HepG2 (cell line): ENCODE data around the gene TMEM86B. TPM values are rescaled to one million over a fixed set of nuclear protein-coding genes. Genes with fewer than 3 reads are reported as not detected.

Experiments used
- AHR ChIP-seq: IDR thresholded peaks from 2 replicates; pipeline ENCODE4 v1.6.1; 2018; ENCODE audit warnings: missing genetic modification reagents, missing compliant biosample characterization
- CC2D1A ChIP-seq: sonication (generic); formaldehyde crosslinking; IDR thresholded peaks from 2 replicates; pipeline ENCODE4 v1.8.1; 2023; ENCODE audit warnings: mild to moderate bottlenecking, missing genetic modification reagents
- CCDC6 ChIP-seq: sonication (generic); formaldehyde crosslinking; IDR thresholded peaks from 2 replicates; pipeline ENCODE4 v1.8.1; 2022; ENCODE audit warnings: mild to moderate bottlenecking, missing genetic modification reagents, moderate library complexity
- GATA4 ChIP-seq: sonication (generic); IDR thresholded peaks from 2 replicates; pipeline ENCODE4 v1.6.1; 2016; ENCODE audit warnings: antibody characterized with exemption, low read depth, borderline replicate concordance
- NFYB ChIP-seq: sonication (generic); formaldehyde crosslinking; IDR thresholded peaks from 2 replicates; pipeline ENCODE4 v1.4.0; 2020; ENCODE audit warnings: missing genetic modification reagents
- PHF5A ChIP-seq: IDR thresholded peaks from one replicate; pipeline ENCODE4 v1.6.1; 2018; ENCODE audit warnings: low read depth, missing genetic modification reagents; ENCODE audit not compliant: unreplicated experiment
- RBFOX2 ChIP-seq: fragments of 200-400 bp; formaldehyde crosslinking; IDR thresholded peaks from 2 replicates; pipeline ENCODE4 v1.6.1; 2017; ENCODE audit warnings: low read depth, mild to moderate bottlenecking, low read length
- REPIN1 ChIP-seq: sonication (generic); formaldehyde crosslinking; IDR thresholded peaks from 2 replicates; pipeline ENCODE4 v1.8.0; 2022; ENCODE audit warnings: missing genetic modification reagents, low read depth, mild to moderate bottlenecking, borderline replicate concordance
- YEATS2 ChIP-seq: sonication (generic); formaldehyde crosslinking; IDR thresholded peaks from 2 replicates; pipeline ENCODE4 v1.4.0; 2020; ENCODE audit warnings: missing genetic modification reagents, borderline replicate concordance
- ZBTB20 ChIP-seq: sonication (generic); formaldehyde crosslinking; IDR thresholded peaks from 2 replicates; pipeline ENCODE4 v1.8.1; 2023; ENCODE audit warnings: missing genetic modification reagents, low read depth, mild to moderate bottlenecking, borderline replicate concordance
- ZNF207 ChIP-seq: fragments of 450-650 bp; IDR thresholded peaks from 2 replicates; pipeline ENCODE4 v1.6.1; 2016; ENCODE audit warnings: antibody characterized with exemption, borderline replicate concordance
- ZNF746 ChIP-seq: sonication (generic); formaldehyde crosslinking; IDR thresholded peaks from 2 replicates; pipeline ENCODE4 v1.8.0; 2022; ENCODE audit warnings: mild to moderate bottlenecking, missing genetic modification reagents
- polyA plus RNA-seq, 8 experiments: library from polyadenylated mRNA; depleted of rRNA in 3 of 8; stranded (reverse) in 7 of 8; unstranded in 1 of 8; fragments of >200 nt; fragmentation: Illumina TruSeq in 4 of 8; extraction: Trizol in 4 of 8; gene quantifications; 2 replicates each; pipeline versions ENCODE4 v1.2.1 to v1.2.3, GENCODE V29; 2011 to 2016; ENCODE audit warnings: low read depth in 4 of 8, missing spikeins in 1 of 8, mixed read lengths in 1 of 8; ENCODE audit not compliant: insufficient read depth in 1 of 8
- total RNA-seq, 5 experiments: library from RNA; depleted of rRNA; stranded (reverse); fragments of >200 nt; fragmentation: Illumina TruSeq; extraction: Trizol; gene quantifications; 2 replicates each; pipeline ENCODE4 v1.2.3, GENCODE V29; 2016; ENCODE audit warnings: low read depth in 1 of 5
- TF ChIP-seq, protein P1 (sequence below): IDR thresholded peaks from 2 replicates; pipeline ENCODE4 v1.6.1; 2016
- TF ChIP-seq, protein P2 (sequence below): IDR thresholded peaks from 2 replicates; pipeline ENCODE4 v1.6.1; 2016; ENCODE audit warnings: control low read depth
- TF ChIP-seq, protein P3 (sequence below): sonication (generic); formaldehyde crosslinking; IDR thresholded peaks from 2 replicates; pipeline ENCODE4 v1.9.0; 2021; ENCODE audit warnings: missing genetic modification reagents, mild to moderate bottlenecking, borderline replicate concordance
- TF ChIP-seq, protein P4 (sequence below): sonication (generic); formaldehyde crosslinking; IDR thresholded peaks from 2 replicates; pipeline ENCODE4 v1.4.0; 2020; ENCODE audit warnings: mild to moderate bottlenecking, missing genetic modification reagents

The TMEM86B gene
- total and polyA plus RNA-seq, 2 of the 13 experiments (the other 11 are each of a cell fraction or from before 2014, with no cell fraction given), result 7.7 to 9.6 TPM

DNA sequence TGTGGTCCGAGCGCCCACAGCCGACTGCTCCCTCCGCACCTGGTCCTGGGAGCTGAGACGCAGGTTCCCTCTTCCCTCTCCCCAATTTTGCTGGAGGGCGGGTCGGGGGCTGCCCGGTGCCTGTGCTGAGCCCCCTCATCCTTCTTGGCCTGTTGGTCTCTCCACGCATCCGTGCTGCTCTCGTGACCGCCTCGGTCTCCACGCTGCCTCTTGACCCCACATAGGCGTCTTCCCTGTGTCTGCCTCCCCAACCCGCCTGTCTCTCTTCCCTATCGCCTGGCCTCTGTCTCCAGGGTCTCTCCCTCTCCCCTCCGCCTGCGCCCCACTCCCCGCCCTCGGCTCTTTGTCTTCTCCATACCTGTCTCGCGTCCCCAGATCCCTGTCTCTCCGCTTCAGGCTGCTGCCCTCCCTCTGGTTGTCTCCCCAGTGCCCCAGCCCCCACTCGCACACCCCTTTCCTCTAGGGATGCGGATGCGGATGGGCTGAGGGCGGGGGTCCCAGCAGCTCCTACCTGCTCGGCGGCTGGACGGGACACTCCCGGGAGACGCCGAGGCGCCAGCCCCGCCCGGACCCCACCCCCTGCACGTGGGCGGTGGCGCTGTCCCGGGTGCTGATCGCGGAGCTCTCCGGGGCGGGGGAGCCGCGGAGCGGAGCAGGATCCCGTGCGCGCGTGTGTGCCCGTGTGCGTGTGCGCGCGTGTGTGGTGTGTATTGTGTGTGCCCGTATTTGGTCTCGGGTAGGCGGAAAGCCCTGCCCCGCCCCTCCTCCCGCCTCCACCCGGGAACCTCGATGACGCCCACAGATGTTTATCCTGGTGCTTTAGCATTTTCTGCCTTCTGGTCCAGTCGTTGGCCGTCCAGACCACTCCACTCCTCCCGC, 48.7 kb downstream of the TMEM86B start, which contains the start of gene SYT5 (continued):
- no peak for TF ChIP-seq ZBTB20 (CRISPR knock-in tag)
- TF ChIP-seq PHF5A (CRISPR knock-in tag), result no peak
- TF ChIP-seq NFYB, result no peak
- no peak for TF ChIP-seq YEATS2
- TF ChIP-seq, protein P1, sequence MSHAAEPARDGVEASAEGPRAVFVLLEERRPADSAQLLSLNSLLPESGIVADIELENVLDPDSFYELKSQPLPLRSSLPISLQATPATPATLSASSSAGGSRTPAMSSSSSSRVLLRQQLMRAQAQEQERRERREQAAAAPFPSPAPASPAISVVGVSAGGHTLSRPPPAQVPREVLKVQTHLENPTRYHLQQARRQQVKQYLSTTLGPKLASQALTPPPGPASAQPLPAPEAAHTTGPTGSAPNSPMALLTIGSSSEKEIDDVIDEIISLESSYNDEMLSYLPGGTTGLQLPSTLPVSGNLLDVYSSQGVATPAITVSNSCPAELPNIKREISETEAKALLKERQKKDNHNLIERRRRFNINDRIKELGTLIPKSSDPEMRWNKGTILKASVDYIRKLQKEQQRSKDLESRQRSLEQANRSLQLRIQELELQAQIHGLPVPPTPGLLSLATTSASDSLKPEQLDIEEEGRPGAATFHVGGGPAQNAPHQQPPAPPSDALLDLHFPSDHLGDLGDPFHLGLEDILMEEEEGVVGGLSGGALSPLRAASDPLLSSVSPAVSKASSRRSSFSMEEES (CRISPR knock-in tag), result peak; percentile 61; the same call in 1 of the 2 replicates
- TF ChIP-seq REPIN1 (CRISPR knock-in tag), result no peak
- TF ChIP-seq AHR (CRISPR knock-in tag), result no peak
- TF ChIP-seq CC2D1A (CRISPR knock-in tag), result no peak
- no peak for TF ChIP-seq CCDC6
- no peak for TF ChIP-seq GATA4
- TF ChIP-seq, protein P2, sequence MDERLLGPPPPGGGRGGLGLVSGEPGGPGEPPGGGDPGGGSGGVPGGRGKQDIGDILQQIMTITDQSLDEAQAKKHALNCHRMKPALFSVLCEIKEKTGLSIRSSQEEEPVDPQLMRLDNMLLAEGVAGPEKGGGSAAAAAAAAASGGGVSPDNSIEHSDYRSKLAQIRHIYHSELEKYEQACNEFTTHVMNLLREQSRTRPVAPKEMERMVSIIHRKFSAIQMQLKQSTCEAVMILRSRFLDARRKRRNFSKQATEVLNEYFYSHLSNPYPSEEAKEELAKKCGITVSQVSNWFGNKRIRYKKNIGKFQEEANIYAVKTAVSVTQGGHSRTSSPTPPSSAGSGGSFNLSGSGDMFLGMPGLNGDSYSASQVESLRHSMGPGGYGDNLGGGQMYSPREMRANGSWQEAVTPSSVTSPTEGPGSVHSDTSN (CRISPR knock-in tag), result no peak
- TF ChIP-seq ZNF207, result no peak
- TF ChIP-seq, protein P3, sequence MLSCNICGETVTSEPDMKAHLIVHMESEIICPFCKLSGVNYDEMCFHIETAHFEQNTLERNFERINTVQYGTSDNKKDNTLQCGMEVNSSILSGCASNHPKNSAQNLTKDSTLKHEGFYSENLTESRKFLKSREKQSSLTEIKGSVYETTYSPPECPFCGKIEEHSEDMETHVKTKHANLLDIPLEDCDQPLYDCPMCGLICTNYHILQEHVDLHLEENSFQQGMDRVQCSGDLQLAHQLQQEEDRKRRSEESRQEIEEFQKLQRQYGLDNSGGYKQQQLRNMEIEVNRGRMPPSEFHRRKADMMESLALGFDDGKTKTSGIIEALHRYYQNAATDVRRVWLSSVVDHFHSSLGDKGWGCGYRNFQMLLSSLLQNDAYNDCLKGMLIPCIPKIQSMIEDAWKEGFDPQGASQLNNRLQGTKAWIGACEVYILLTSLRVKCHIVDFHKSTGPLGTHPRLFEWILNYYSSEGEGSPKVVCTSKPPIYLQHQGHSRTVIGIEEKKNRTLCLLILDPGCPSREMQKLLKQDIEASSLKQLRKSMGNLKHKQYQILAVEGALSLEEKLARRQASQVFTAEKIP (CRISPR knock-in tag), result no peak
- peak; percentile 51 for TF ChIP-seq RBFOX2
- TF ChIP-seq, protein P4, sequence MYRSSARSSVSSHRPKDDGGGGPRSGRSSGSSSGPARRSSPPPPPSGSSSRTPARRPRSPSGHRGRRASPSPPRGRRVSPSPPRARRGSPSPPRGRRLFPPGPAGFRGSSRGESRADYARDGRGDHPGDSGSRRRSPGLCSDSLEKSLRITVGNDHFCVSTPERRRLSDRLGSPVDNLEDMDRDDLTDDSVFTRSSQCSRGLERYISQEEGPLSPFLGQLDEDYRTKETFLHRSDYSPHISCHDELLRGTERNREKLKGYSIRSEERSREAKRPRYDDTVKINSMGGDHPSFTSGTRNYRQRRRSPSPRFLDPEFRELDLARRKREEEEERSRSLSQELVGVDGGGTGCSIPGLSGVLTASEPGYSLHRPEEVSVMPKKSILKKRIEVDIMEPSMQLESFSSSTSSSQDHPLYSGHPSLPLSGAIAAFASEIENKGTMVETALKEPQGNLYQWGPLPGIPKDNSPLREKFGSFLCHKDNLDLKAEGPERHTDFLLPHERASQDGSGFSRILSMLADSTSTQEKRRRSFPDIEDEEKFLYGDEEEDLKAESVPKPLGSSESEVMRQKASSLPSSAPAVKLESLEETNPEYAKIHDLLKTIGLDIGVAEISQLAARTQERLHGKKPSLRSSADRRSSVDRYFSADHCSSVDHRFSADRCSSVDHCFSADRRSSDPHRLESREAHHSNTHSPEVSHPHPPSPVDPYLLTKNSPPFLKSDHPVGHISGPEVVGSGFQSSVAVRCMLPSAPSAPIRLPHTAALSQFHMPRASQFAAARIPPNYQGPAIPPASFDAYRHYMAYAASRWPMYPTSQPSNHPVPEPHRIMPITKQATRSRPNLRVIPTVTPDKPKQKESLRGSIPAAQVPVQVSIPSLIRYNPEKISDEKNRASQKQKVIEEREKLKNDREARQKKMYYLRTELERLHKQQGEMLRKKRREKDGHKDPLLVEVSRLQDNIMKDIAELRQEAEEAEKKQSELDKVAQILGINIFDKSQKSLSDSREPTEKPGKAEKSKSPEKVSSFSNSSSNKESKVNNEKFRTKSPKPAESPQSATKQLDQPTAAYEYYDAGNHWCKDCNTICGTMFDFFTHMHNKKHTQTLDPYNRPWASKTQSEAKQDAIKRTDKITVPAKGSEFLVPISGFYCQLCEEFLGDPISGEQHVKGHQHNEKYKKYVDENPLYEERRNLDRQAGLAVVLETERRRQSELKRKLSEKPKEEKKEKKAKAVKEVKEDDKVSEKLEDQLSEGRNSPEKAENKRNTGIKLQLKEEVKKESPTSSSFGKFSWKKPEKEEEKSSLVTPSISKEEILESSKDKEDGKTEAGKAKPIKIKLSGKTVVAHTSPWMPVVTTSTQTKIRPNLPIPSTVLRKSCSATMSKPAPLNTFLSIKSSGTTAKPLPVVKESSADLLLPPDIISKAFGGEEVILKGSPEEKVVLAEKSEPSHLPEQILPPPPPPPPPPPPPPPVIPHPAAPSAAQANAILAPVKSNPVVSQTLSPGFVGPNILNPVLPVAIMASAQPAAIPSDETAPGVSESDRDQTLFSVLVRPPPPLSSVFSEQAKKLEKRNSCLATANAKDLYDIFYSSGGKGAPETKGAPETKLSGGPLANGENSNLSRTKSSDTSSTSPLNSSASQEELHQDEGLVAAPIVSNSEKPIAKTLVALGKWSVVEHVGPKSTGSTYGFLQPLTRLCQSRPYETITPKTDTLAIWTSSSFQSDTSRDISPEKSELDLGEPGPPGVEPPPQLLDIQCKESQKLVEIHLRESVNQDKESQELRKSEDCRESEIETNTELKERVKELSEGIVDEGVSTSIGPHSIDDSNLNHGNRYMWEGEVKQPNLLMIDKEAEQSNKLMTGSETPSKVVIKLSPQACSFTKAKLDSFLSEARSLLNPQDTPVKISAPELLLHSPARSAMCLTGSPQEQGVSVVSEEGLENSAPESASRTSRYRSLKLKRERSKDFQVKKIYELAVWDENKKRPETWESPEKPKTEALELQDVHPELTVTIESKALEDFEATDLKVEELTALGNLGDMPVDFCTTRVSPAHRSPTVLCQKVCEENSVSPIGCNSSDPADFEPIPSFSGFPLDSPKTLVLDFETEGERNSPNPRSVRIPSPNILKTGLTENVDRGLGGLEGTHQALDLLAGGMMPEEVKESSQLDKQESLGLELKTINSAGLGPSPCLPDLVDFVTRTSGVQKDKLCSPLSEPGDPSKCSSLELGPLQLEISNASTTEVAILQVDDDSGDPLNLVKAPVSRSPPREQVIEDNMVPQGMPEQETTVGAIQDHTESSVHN, result no peak
- no peak for TF ChIP-seq ZNF746
